IPS-15b (cell line): Measurements from ENCODE around the gene PDZK1IP1.
A peak's percentile ranks its signal among the peaks of the same experiment; 100 is the strongest.

Experiments
- H3K27me3 ChIP-seq: one replicate; pipeline ENCODE4 v1.6.1; 2013; ENCODE audit warnings: low read length; ENCODE audit not compliant: control insufficient read depth, insufficient read depth
- H3K36me3 ChIP-seq: one replicate; pipeline ENCODE4 v1.6.1; 2013; ENCODE audit warnings: low read length; ENCODE audit not compliant: control insufficient read depth, insufficient read depth
- H3K4me1 ChIP-seq: one replicate; pipeline ENCODE4 v1.6.1; 2013; ENCODE audit warnings: mild to moderate bottlenecking, low read length; ENCODE audit not compliant: control insufficient read depth, insufficient read depth
- H3K4me3 ChIP-seq: one replicate; pipeline ENCODE4 v1.5.1; 2013; ENCODE audit warnings: low read depth, low read length
- H3K9ac ChIP-seq: one replicate; pipeline ENCODE4 v1.6.1; 2013; ENCODE audit warnings: low read depth, mild to moderate bottlenecking, low read length
- H3K9me3 ChIP-seq: one replicate; pipeline ENCODE4 v1.6.1; 2013; ENCODE audit warnings: mild to moderate bottlenecking, low read length; ENCODE audit not compliant: control insufficient read depth, insufficient read depth

PDZK1IP1 gene

DNA sequence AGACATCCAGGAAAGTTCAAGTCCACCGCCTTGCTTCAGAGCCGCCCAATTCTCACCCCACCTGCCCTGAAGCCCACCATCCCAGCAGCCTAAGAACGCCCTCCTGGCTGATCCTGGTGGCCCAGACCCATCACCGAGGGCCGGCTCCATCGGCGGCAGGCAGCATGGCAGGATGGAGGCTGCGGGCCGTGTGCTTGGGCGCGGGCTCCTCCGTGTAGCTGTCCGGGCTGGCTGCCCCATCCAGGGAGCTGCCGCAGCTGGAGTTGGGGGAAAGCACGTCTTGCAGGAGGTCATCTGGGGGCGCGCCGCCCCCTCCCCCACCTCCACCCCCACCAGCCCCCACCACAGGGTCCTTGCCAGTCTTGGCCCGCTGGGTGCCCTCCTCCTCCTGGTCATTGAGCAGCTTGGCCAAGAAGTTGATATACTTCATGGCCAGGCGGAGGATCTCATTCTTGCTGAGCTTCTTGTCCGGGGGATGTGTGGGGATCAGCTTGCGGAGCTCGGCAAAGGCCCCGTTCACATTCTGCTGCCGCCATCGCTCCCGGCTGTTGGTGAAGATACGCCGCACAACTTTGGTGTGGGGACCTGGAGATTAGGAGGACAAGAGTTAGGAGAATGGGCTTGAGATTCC, 29.9 kb upstream of the PDZK1IP1 start:
- Histone ChIP-seq H3K36me3 (no peaks in the 10 kb centered on the region), H3K27me3 (peaks cover 90% of the 10 kb centered on the region), H3K4me3 (no peak overlapping the region), H3K9ac (no peak overlapping the region), H3K9me3 (no peaks in the 10 kb centered on the region), H3K4me1 (peaks cover 7% of the 10 kb centered on the region)

DNA sequence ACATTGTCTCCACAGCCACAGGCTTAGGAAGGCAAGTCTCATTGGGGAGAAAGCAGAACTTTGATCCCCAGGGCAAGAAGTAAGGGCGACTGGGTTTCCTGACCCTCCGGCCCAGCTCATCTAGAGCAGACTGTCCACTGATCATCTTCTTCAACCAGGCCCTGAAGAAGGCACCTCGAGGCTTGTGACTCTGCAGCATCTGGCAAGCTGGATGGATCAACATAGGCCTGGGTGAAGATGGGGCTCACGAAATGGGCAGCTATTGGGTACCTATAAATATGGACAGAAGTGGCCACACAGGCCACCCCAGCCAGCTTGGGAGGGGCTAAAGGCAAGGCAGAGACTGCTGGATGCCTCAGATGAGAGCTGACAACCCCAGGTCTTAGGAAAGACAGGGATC, 29.2 kb upstream of the PDZK1IP1 start:
- H3K27me3 ChIP-seq: peaks cover 90% of the 10 kb centered on the region
- H3K9ac ChIP-seq: no peak overlapping the region
- no peaks in the 10 kb centered on the region for H3K9me3 ChIP-seq
- H3K4me3 ChIP-seq: no peak overlapping the region
- H3K4me1 ChIP-seq: peaks cover 2% of the 10 kb centered on the region
- no peaks in the 10 kb centered on the region for H3K36me3 ChIP-seq

DNA sequence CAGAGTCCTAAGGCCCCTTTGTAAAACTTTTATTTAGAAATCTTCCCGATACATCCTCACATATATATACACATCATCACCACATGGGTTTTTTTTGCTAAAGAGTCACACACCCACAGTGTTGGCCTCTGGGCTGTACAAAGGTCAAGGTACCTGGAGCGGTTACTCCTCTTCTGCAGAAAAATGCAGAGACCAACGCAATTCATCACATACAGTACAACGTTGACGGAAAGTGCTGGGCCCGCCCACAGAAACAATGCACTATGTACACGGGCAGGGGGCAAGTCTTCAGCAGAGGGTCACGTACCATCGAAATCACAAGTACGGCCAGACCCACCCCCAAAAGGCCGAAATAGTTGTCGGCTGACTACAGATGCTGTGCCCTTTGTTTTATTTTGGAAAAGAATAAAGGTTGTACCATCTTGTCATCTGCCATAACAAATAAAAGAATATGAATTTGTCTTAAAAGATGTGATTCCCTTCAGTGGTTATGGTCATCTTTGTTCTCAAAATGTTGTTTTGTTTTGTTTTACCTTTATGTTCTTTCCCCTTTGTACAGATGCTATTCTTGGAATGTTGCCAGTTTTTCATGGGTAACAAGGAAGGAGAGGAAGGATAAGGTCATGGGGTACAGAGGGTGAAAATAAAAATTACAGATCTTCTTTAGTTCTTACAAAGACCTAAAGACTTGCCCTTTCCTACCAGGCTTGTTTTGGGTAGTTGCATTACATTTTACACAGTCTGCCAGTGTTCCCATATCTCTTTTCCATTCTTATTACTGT, 26.6 kb upstream of the PDZK1IP1 start:
- no peak overlapping the region for H3K4me3 ChIP-seq
- H3K9ac ChIP-seq: no peak overlapping the region
- no peaks in the 10 kb centered on the region for H3K4me1 ChIP-seq
- H3K27me3 ChIP-seq: peaks cover 83% of the 10 kb centered on the region
- no peaks in the 10 kb centered on the region for H3K9me3 ChIP-seq
- no peaks in the 10 kb centered on the region for H3K36me3 ChIP-seq

DNA sequence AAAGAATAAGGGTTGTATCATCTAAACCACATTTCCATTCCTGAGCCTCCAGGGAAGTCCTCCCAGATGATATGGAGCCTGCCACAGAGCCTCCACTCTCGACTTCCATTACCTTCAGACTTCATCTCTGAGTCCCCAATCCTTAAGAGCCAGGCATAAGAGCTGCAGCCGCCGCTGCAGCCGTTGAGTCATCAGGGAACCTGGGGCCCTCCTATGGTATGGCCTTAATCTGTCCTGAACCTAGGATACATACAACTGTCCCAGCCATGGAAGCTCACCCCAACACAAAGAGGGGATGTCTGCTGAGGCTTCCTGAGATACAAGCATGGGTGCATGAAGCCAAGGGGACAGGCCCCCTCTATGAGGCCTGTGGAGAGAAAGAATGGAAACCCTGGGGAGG, 25.9 kb upstream of the PDZK1IP1 start:
- no peak overlapping the region for H3K9ac ChIP-seq
- H3K36me3 ChIP-seq: no peaks in the 10 kb centered on the region
- no peaks in the 10 kb centered on the region for H3K4me1 ChIP-seq
- peaks cover 81% of the 10 kb centered on the region for H3K27me3 ChIP-seq
- no peak overlapping the region for H3K4me3 ChIP-seq
- H3K9me3 ChIP-seq: no peaks in the 10 kb centered on the region

DNA sequence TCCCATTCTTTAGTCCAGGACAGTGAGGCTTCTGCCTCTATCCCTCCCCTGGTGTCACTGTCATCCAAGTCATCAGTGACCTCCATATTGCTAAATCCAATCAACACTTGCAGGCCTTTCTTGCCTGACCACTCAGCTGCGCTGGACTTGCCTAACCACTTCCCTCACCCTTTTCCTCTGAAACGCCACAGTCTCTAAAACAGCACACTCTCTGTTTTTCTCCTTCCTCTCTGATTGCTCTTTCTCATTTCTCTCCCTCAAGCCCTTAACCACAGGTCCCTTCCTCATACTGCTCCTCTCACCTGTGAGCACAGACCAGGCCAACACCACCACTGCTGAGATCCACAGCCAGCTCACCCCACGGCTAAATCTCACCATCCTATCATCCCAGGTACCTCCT, 24.7 kb upstream of the PDZK1IP1 start:
- no peak overlapping the region for H3K9ac ChIP-seq
- H3K36me3 ChIP-seq: no peaks in the 10 kb centered on the region
- no peaks in the 10 kb centered on the region for H3K9me3 ChIP-seq
- H3K4me1 ChIP-seq: no peaks in the 10 kb centered on the region
- no peak overlapping the region for H3K4me3 ChIP-seq
- peaks cover 83% of the 10 kb centered on the region for H3K27me3 ChIP-seq

DNA sequence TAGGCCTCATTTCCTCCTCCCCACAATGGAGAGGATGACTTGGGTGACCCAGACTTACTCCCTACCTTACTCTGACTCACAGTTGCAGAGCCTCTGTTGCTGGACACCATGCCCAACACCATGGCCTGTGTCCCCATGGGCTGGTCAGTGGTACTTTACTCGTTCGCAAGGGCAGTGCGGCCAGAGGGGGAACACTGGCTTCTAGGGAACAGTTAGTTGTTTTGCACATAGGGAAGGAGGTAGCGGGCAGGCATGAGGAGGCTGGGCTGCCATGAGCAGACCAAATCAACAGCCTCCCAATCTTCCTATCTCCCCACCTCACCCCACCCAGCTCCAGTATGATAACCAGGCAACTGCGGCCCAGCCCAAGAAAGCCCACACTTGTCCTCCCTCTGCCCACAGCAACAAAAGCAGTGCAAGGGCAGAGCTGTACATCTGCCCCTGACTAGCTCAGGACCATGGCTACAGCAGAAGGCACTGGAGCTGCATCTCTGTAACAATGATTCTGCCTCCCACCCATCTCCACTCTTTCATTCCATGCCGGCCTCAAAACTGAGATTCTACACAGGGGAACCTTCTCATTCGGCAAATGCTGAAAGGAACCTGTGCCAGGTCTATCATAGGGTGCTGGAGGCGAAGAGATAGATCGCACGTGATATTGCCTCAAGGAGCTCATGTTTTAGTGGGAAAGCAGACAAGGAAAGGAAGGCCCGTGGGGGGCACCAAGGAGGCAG, 23.6 kb upstream of the PDZK1IP1 start:
- Histone ChIP-seq H3K4me1 (peaks cover 5% of the 10 kb centered on the region), H3K36me3 (no peaks in the 10 kb centered on the region), H3K4me3 (no peak overlapping the region), H3K9me3 (no peaks in the 10 kb centered on the region), H3K27me3 (peaks cover 83% of the 10 kb centered on the region), H3K9ac (no peak overlapping the region)

DNA sequence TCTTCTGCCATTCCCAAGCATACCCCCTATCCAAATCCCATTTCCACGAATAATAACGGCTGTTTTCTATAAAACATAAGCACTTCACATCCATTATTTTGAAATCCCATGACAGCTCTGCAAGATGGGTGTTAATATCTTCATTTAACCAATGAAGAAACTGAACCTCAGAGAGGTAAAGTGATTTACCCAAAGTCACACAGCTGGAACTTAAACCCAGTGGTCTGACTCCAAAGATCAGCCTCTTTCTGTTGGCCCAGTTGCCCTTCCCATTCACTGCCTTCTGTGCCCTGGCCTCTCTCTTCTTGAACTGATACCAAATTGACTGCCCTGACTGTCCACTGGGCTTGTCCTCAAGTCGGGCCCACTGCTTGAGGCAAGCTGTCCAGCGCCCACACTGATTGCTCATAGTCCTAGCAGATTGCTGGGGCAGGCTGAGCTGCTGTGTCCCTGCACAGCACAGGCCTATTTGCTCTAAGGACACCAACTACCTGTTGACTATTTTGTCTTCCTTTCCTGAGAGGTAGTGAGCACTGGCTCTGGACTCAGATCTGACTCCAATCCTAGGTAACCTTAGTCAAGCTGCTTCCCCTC, 22.9 kb upstream of the PDZK1IP1 start:
- no peak overlapping the region for H3K9ac ChIP-seq
- no peaks in the 10 kb centered on the region for H3K9me3 ChIP-seq
- peaks cover 10% of the 10 kb centered on the region for H3K4me1 ChIP-seq
- no peaks in the 10 kb centered on the region for H3K36me3 ChIP-seq
- H3K4me3 ChIP-seq: no peak overlapping the region
- H3K27me3 ChIP-seq: peaks cover 83% of the 10 kb centered on the region

DNA sequence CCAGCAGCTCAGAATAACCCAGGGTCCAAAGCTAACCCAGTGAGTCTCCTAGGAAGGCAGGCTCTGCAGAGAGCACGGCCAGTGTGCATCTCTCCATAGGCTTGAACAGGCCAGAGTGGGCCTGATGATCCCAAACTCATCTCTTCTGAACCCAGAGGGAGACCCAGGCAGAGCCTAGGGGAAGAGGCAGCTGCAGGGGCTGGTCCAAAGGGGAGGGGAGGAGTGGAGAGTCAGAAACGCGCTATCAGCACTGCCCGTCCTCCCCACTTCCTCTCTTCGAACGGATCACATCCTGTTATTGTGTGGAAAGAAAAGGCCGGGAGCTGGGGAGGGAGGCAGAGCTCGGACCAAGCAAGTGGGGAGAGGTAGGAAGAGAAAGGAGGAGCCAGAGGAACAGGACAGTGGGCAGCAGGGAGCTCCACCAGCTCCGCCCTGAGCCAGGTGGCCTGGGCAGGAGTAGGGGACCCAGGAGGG, 22.0 kb upstream of the PDZK1IP1 start:
- H3K36me3 ChIP-seq: no peaks in the 10 kb centered on the region
- H3K4me3 ChIP-seq: no peak overlapping the region
- H3K27me3 ChIP-seq: peaks cover 83% of the 10 kb centered on the region
- no peaks in the 10 kb centered on the region for H3K9me3 ChIP-seq
- H3K9ac ChIP-seq: no peak overlapping the region
- peaks cover 10% of the 10 kb centered on the region for H3K4me1 ChIP-seq

DNA sequence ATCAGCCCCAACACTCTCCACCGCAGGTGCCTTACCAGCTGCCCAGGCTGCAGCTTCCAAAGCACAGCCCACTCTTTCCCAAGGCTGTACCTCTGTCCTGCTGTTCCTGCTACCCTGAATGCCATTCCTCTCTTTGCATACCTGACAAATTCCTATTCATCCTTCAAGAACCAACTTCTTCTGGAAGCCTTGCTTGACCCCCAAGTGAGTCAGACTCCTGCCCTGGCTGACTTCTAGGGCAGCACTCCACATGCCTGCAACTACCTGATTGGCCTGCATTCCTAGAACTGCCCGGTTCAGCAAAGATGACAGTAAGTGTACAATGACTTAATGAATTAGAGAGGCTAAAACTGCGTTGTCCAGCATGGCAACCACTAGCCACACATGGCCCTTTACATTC, 20.8 kb upstream of the PDZK1IP1 start:
- Histone ChIP-seq H3K36me3 (no peaks in the 10 kb centered on the region), H3K4me3 (no peak overlapping the region), H3K4me1 (peaks cover 10% of the 10 kb centered on the region), H3K9me3 (no peaks in the 10 kb centered on the region), H3K9ac (no peak overlapping the region), H3K27me3 (peaks cover 81% of the 10 kb centered on the region)

DNA sequence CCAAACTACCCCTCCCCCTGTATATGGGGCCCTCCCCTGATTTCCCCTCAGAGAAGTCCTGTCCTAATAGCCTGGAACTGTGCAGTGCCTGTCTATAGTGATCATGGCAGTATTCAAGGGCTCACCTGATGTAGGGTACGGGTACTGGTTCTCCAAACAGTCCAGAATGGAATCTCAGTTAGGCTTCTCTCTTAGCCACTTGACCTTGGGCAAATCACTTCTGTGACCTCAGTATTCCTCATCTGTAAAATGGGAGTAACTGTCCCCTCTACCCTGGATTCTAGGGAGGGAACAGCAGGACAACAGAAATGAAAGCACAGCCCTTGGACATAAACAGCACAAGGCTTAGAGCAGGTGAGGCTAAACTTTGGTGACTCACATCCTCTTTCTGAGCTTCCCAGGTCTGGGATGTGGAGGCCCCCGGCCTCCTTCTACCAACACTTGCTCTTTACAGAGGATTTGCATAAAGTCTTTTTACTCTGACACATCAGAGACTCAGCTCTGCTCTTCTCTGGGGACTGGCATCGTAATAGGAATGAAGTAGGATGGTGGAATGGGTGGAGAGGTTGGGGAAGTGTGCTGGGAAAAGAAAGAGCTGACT, 20.0 kb upstream of the PDZK1IP1 start:
- H3K9ac ChIP-seq: no peak overlapping the region
- peaks cover 80% of the 10 kb centered on the region for H3K27me3 ChIP-seq
- H3K4me1 ChIP-seq: peaks cover 10% of the 10 kb centered on the region
- no peaks in the 10 kb centered on the region for H3K9me3 ChIP-seq
- no peak overlapping the region for H3K4me3 ChIP-seq
- H3K36me3 ChIP-seq: no peaks in the 10 kb centered on the region

DNA sequence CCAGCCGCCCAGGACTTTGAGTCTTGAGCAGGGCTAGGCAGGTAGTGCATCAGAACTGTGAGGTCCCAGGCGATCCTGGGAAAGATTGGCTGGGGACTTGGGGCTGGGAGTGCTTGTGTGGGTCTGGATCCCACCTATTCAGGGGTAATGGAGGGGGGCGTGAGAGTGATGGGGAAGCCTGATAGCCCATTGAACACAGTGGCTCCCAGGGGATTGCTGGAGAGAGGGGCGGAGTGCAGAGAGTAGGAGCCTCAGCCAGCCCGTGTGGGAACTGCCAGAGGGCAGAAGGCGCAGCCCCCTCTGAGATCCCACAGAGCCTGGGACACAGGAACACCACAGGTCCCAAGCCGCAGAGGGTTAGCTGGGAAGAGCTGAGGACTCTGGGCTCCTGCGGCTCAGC, 19.3 kb upstream of the PDZK1IP1 start:
- Histone ChIP-seq H3K27me3 (peaks cover 78% of the 10 kb centered on the region), H3K9me3 (no peaks in the 10 kb centered on the region), H3K4me3 (peak overlapping the region; percentile 33), H3K9ac (no peak overlapping the region), H3K36me3 (no peaks in the 10 kb centered on the region), H3K4me1 (peaks cover 10% of the 10 kb centered on the region)
